Measurements from ENCODE around the gene RALGAPB. TPM values are rescaled to one million over a fixed set of nuclear protein-coding genes. Genes with fewer than 3 reads are reported as not detected.

Gene RALGAPB
- total RNA-seq, 4 donors from 2014 or later, result 34.4 to 86.7 (median 44.2) TPM

GRCh38 chr20:38514185-38514584, 41.5 kb downstream of the RALGAPB start:
- Histone ChIP-seq H3K9me3 (no peaks in the 10 kb centered on the region), H3K4me1 (no peaks in the 10 kb centered on the region), H3K27ac (no peak overlapping the region), H3K27me3 (no peaks in the 10 kb centered on the region), H3K36me3 (peaks cover 38% of the 10 kb centered on the region), H3K4me3 (no peak overlapping the region)
- no peak for TF ChIP-seq POLR2A (IDR thresholded peaks at IDR 0.05)
- no peak for TF ChIP-seq POLR2AphosphoS5 (IDR thresholded peaks at IDR 0.05)
- no peak for TF ChIP-seq CTCF (IDR thresholded peaks at IDR 0.05)
- TF ChIP-seq EP300 (IDR thresholded peaks at IDR 0.05), result no peak
- DNase-seq (ENCODE audit: low spot score in 2 of 2), result no peak
- 89% methylated on average over 4 of the region's 4 CpGs for WGBS

- Histone ChIP-seq H3K36me3 (peaks cover 34% of the 10 kb centered on the region), H3K27ac (no peak overlapping the region), H3K4me3 (no peak overlapping the region), H3K4me1 (no peaks in the 10 kb centered on the region), H3K27me3 (no peaks in the 10 kb centered on the region), H3K9me3 (no peaks in the 10 kb centered on the region)
- TF ChIP-seq POLR2A (IDR thresholded peaks at IDR 0.05), result no peak
- TF ChIP-seq EP300 (IDR thresholded peaks at IDR 0.05), result no peak
- WGBS, result 79% methylated on average over 3 of the region's 3 CpGs
- DNase-seq (ENCODE audit: low spot score in 2 of 2), result no peak
Measured at GRCh38 chr20:38514947-38515346, 42.3 kb downstream of the RALGAPB start.

- no peaks in the 10 kb centered on the region for H3K27me3 ChIP-seq
- peaks cover 28% of the 10 kb centered on the region for H3K36me3 ChIP-seq
- H3K4me1 ChIP-seq, result no peaks in the 10 kb centered on the region
- DNase-seq (ENCODE audit: low spot score in 2 of 2), result no peak
- H3K27ac ChIP-seq, result no peak overlapping the region
- TF ChIP-seq POLR2AphosphoS5 (IDR thresholded peaks at IDR 0.05) (no peak), POLR2A (IDR thresholded peaks at IDR 0.05) (no peak), CTCF (IDR thresholded peaks at IDR 0.05) (no peak), EP300 (IDR thresholded peaks at IDR 0.05) (no peak)
- 57% methylated on average over 2 of the region's 2 CpGs for WGBS
- H3K4me3 ChIP-seq, result no peak overlapping the region
- H3K9me3 ChIP-seq, result no peaks in the 10 kb centered on the region
Measured at GRCh38 chr20:38515631-38516030, 43.0 kb downstream of the RALGAPB start.

GRCh38 chr20:38519426-38519825, 46.8 kb downstream of the RALGAPB start:
- no peak overlapping the region for H3K27ac ChIP-seq
- no peaks in the 10 kb centered on the region for H3K4me1 ChIP-seq
- no peaks in the 10 kb centered on the region for H3K9me3 ChIP-seq
- DNase-seq (ENCODE audit: low spot score in 2 of 2), result no peak
- WGBS, result 93% methylated on average over 1 of the region's 1 CpG
- no peak overlapping the region for H3K4me3 ChIP-seq
- peaks cover 48% of the 10 kb centered on the region for H3K36me3 ChIP-seq
- no peaks in the 10 kb centered on the region for H3K27me3 ChIP-seq
- TF ChIP-seq POLR2A (IDR thresholded peaks at IDR 0.05) (no peak), EP300 (IDR thresholded peaks at IDR 0.05) (no peak), CTCF (IDR thresholded peaks at IDR 0.05) (no peak), POLR2AphosphoS5 (IDR thresholded peaks at IDR 0.05) (no peak)

GRCh38 chr20:38520261-38520660, 47.6 kb downstream of the RALGAPB start:
- Histone ChIP-seq H3K4me1 (no peaks in the 10 kb centered on the region), H3K4me3 (no peak overlapping the region), H3K27ac (no peak overlapping the region), H3K36me3 (peaks cover 54% of the 10 kb centered on the region), H3K9me3 (no peaks in the 10 kb centered on the region), H3K27me3 (no peaks in the 10 kb centered on the region)
- TF ChIP-seq CTCF (IDR thresholded peaks at IDR 0.05), result no peak
- no peak for TF ChIP-seq POLR2AphosphoS5 (IDR thresholded peaks at IDR 0.05)
- TF ChIP-seq EP300 (IDR thresholded peaks at IDR 0.05), result no peak
- no peak for TF ChIP-seq POLR2A (IDR thresholded peaks at IDR 0.05)
- DNase-seq (ENCODE audit: low spot score in 2 of 2), result no peak

GRCh38 chr20:38523697-38524096, 51.1 kb downstream of the RALGAPB start:
- TF ChIP-seq EP300 (IDR thresholded peaks at IDR 0.05) (no peak), POLR2AphosphoS5 (IDR thresholded peaks at IDR 0.05) (no peak), POLR2A (IDR thresholded peaks at IDR 0.05) (no peak), CTCF (IDR thresholded peaks at IDR 0.05) (no peak)
- 93% methylated on average over 1 of the region's 1 CpG for WGBS
- Histone ChIP-seq H3K27ac (no peak overlapping the region), H3K27me3 (no peaks in the 10 kb centered on the region), H3K9me3 (no peaks in the 10 kb centered on the region), H3K36me3 (peaks cover 61% of the 10 kb centered on the region), H3K4me1 (no peaks in the 10 kb centered on the region), H3K4me3 (no peak overlapping the region)
- DNase-seq (ENCODE audit: low spot score in 2 of 2), result no peak

All from suprapubic skin (tissue), 4 donors.